Hepatocyte (in vitro differentiated cells): ENCODE data around the gene GRIN2C. TPM values are rescaled to one million over a fixed set of nuclear protein-coding genes. Genes with fewer than 3 reads are reported as not detected.
A peak's percentile ranks its signal among the peaks of the same experiment; 100 is the strongest.

Experiments used
- DNase-seq: peaks from one replicate; pipeline ENCODE4 v3.0.0-alpha.2; 2016; ENCODE audit warnings: low spot score
- H2AFZ ChIP-seq: fragments of 200-600 bp; sonication (generic); 2 replicates; pipeline ENCODE4 v1.6.0; 2016; ENCODE audit warnings: antibody characterized with exemption, mild to moderate bottlenecking
- H3K27ac ChIP-seq: fragments of 200-600 bp; sonication (generic); 2 replicates; pipeline ENCODE4 v1.5.1; 2016; ENCODE audit warnings: mild to moderate bottlenecking
- H3K27me3 ChIP-seq: fragments of 200-600 bp; sonication (generic); 2 replicates; pipeline ENCODE4 v1.6.1; 2016
- H3K36me3 ChIP-seq: fragments of 200-600 bp; sonication (generic); replicated peaks from 2 replicates; pipeline ENCODE4 v1.5.1; 2016; ENCODE audit warnings: low read depth; ENCODE audit not compliant: insufficient read depth
- H3K4me1 ChIP-seq: fragments of 200-600 bp; sonication (generic); 2 replicates; pipeline ENCODE4 v1.5.1; 2016; ENCODE audit warnings: mild to moderate bottlenecking, moderate library complexity; ENCODE audit not compliant: insufficient read depth
- H3K4me2 ChIP-seq: fragments of 200-600 bp; sonication (generic); 2 replicates; pipeline ENCODE4 v1.6.0; 2016
- H3K4me3 ChIP-seq: fragments of 200-600 bp; sonication (generic); 2 replicates; pipeline ENCODE4 v1.5.1; 2016; ENCODE audit warnings: mild to moderate bottlenecking
- H3K79me2 ChIP-seq: fragments of 200-600 bp; sonication (generic); 2 replicates; pipeline ENCODE4 v1.6.0; 2017; ENCODE audit warnings: mild to moderate bottlenecking
- H3K9me2 ChIP-seq: fragments of 200-600 bp; sonication (generic); replicated peaks from 2 replicates; pipeline ENCODE4 v1.6.0; 2017; ENCODE audit warnings: mild to moderate bottlenecking; ENCODE audit not compliant: insufficient read depth
- H3K9me3 ChIP-seq: fragments of 200-600 bp; sonication (generic); 2 replicates; pipeline ENCODE4 v1.5.1; 2016; ENCODE audit warnings: low read depth, mild to moderate bottlenecking
- H4K20me1 ChIP-seq: fragments of 200-600 bp; sonication (generic); 2 replicates; pipeline ENCODE4 v1.6.0; 2016; ENCODE audit warnings: mild to moderate bottlenecking; ENCODE audit not compliant: insufficient read depth, poor library complexity, severe bottlenecking
- EZH2 ChIP-seq: fragments of 200-600 bp; sonication (generic); IDR thresholded peaks from 2 replicates; pipeline ENCODE4 v1.6.1; 2016; ENCODE audit warnings: antibody characterized with exemption, mild to moderate bottlenecking, borderline replicate concordance
- EZH2phosphoT487 ChIP-seq: fragments of 200-600 bp; sonication (generic); IDR thresholded peaks from one replicate; pipeline ENCODE4 v1.6.1; 2018; ENCODE audit warnings: antibody characterized with exemption, mild to moderate bottlenecking, low read depth, moderate library complexity; ENCODE audit not compliant: unreplicated experiment, severe bottlenecking
- WGBS: methylation state at CpG from one replicate; pipeline ENCODE4 v1.1.6; 2016; ENCODE audit warnings: low lambda C conversion rate; ENCODE audit errors: missing lambda C conversion rate; 5-methylcytosine and 5-hydroxymethylcytosine counted together
- polyA plus RNA-seq: library from polyadenylated mRNA; unstranded; fragments of >200 nt; fragmentation: Nextera tagmentation; extraction: Ambion mirVana; gene quantifications from 2 replicates; pipeline ENCODE4 v1.2.1, GENCODE V29; 2016
- total RNA-seq: library from RNA; depleted of rRNA; stranded (reverse); fragments of >200 nt; gene quantifications from 2 replicates; pipeline ENCODE4 v1.2.3, GENCODE V29; 2014
- TF ChIP-seq, protein P1 (sequence below): fragments of 200-600 bp; sonication (generic); IDR thresholded peaks from 2 replicates; pipeline ENCODE4 v1.5.1; 2016; ENCODE audit warnings: antibody characterized with exemption, mild to moderate bottlenecking; ENCODE audit not compliant: poor library complexity

The GRIN2C gene
- total and polyA plus RNA-seq, 2 experiments from 2014 or later, result 0.27 TPM; not detected in 1

DNA sequence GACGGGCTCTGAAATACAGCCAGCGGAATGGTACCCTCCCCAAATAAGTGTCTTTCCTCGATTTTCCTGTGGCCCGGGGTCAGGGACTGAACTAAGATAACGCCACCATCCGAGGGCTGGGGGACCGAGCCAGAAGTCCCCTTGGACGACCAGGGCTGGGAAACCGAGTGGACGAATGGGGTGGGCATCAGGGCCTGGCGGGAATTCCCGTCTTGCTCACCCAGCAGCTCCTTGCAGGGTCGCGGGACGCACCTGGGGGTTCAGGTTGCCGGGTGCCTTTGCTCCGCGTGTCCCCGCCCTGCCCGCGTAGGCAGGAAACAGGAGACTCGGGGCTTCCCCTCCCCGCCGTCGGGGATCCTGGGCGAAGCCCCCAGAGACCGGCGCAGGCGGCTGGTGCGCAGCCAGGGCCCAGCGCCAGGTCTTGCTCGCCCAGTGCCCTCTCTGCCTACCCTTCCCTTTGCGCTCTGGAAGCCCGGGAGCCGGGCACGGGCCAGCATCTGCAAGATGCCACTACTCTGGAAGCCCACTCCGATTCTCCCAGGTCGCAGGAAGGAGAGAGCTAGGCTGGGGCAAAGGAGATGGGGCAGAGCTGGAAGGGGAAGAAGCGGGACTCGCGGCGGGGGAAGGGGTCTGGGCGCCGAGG, 665 bp upstream of the GRIN2C start:
- H2AFZ ChIP-seq, result no peak overlapping the region
- peaks cover 58% of the 10 kb centered on the region for H3K27me3 ChIP-seq
- no peaks in the 10 kb centered on the region for H4K20me1 ChIP-seq
- H3K27ac ChIP-seq, result no peak overlapping the region
- no peaks in the 10 kb centered on the region for H3K9me3 ChIP-seq
- H3K4me1 ChIP-seq, result peaks cover 17% of the 10 kb centered on the region
- H3K79me2 ChIP-seq, result no peaks in the 10 kb centered on the region
- no peak overlapping the region for H3K4me3 ChIP-seq
- 16% methylated on average over 37 of the region's 44 CpGs for WGBS
- H3K4me2 ChIP-seq, result peak overlapping the region; percentile 95
- no peaks in the 10 kb centered on the region for H3K9me2 ChIP-seq
- TF ChIP-seq, protein P1, sequence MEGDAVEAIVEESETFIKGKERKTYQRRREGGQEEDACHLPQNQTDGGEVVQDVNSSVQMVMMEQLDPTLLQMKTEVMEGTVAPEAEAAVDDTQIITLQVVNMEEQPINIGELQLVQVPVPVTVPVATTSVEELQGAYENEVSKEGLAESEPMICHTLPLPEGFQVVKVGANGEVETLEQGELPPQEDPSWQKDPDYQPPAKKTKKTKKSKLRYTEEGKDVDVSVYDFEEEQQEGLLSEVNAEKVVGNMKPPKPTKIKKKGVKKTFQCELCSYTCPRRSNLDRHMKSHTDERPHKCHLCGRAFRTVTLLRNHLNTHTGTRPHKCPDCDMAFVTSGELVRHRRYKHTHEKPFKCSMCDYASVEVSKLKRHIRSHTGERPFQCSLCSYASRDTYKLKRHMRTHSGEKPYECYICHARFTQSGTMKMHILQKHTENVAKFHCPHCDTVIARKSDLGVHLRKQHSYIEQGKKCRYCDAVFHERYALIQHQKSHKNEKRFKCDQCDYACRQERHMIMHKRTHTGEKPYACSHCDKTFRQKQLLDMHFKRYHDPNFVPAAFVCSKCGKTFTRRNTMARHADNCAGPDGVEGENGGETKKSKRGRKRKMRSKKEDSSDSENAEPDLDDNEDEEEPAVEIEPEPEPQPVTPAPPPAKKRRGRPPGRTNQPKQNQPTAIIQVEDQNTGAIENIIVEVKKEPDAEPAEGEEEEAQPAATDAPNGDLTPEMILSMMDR, result no peak
- peak; percentile 90 for TF ChIP-seq EZH2
- H3K36me3 ChIP-seq, result no peaks in the 10 kb centered on the region
- no peak for DNase-seq

DNA sequence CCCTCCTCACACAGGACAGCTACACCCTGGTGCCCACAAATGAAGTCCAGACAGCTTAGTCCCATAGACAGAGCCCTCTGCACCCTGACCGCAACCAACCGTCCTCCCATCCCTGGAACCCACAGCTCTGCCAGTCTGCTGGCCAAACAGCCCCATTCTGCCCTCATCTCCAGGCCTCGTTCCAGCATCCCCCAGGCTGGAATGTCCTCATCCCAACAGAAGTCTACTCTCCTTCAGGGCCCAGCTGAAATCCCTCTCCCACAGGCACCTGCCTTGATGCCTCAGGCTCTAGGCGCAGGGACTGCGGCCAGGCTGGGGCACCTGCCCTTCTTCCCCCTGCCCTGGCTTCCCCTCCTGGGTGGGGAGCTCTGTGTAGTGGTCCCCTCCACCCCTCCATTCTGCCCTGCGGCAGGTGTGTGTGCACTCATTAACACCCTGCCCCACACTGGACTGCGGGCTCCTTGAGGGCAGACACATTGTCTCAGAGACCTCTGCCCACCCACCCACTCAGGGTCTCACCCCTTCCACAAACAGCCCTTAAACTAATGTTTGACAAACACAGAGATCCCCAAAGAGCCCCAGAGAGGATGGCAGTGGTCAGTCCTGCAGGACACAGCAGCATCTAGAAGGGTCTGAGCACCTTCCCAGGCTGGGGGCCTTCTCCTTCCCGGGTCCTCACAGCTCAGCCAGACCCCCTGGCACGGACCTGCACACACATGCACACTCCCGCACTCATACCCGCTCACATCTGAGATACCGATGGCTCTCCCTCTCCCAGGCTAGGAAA, 820 bp downstream of the GRIN2C start:
- H3K4me3 ChIP-seq, result no peak overlapping the region
- WGBS, result 65% methylated on average over 12 of the region's 12 CpGs
- H3K4me2 ChIP-seq, result peak overlapping the region; percentile 95
- no peak for TF ChIP-seq EZH2
- no peak for TF ChIP-seq EZH2phosphoT487
- TF ChIP-seq, protein P1, result no peak
- H3K9me2 ChIP-seq, result no peaks in the 10 kb centered on the region
- H2AFZ ChIP-seq, result no peak overlapping the region
- peaks cover 73% of the 10 kb centered on the region for H3K27me3 ChIP-seq
- no peak overlapping the region for H3K27ac ChIP-seq
- no peak for DNase-seq
- no peaks in the 10 kb centered on the region for H3K9me3 ChIP-seq
- no peaks in the 10 kb centered on the region for H3K36me3 ChIP-seq
- no peaks in the 10 kb centered on the region for H4K20me1 ChIP-seq
- no peaks in the 10 kb centered on the region for H3K79me2 ChIP-seq
- peaks cover 17% of the 10 kb centered on the region for H3K4me1 ChIP-seq

DNA sequence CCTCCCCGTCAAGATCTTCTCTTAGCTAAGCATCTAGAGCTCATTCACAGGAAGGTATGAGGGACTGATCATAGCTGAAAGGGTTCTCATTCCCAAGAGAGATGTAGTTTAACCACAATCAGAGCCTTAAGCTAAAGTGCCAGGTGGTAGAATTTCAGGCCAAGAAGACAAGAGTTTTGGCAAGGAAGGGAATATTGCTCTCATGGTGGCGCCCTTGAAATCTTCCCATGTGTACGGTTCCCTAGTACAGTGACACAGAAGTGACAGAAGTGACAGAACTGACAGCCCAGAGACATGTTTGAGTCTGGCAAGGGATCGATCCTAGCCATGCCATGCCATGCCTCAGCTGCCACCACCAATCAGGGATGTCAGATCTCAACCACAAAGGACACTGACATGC, 2.5 kb downstream of the GRIN2C start:
- Histone ChIP-seq H3K36me3 (no peaks in the 10 kb centered on the region), H3K27me3 (peaks cover 84% of the 10 kb centered on the region), H3K9me2 (no peaks in the 10 kb centered on the region), H3K79me2 (no peaks in the 10 kb centered on the region), H3K4me2 (no peak overlapping the region), H2AFZ (no peak overlapping the region), H3K27ac (no peak overlapping the region), H3K9me3 (no peaks in the 10 kb centered on the region), H3K4me3 (no peak overlapping the region), H4K20me1 (no peaks in the 10 kb centered on the region), H3K4me1 (peaks cover 19% of the 10 kb centered on the region)
- 78% methylated on average over 4 of the region's 4 CpGs for WGBS
- TF ChIP-seq EZH2, result no peak
- TF ChIP-seq, protein P1, result no peak
- DNase-seq, result no peak
